Tibial nerve (tissue), 4 donors: ENCODE measurements around the gene CD37.
"Not testable (repeated sequence)": the region's sequence is repeated elsewhere in the genome, so short reads cannot be mapped to it uniquely, and the experiment has no call there.

Source experiments
- EP300 ChIP-seq, 2 donors: sonication (generic); formaldehyde crosslinking; IDR thresholded peaks; one replicate each; pipeline ENCODE4 v1.6.1; 2017; ENCODE audit warnings: antibody characterized with exemption in 2 of 2, mild to moderate bottlenecking in 1 of 2
- POLR2A ChIP-seq, 2 donors: fragments of 450-650 bp; IDR thresholded peaks; one replicate each; pipeline ENCODE4 v1.6.1; 2017; ENCODE audit warnings: antibody characterized with exemption in 2 of 2, mild to moderate bottlenecking in 2 of 2, moderate library complexity in 2 of 2
- TF ChIP-seq, protein P1 (sequence below), 5 experiments: fragments of 200-600 bp in 3 of 5; fragments of 450-650 bp in 2 of 5; sonication (generic) in 3 of 5; IDR thresholded peaks; one replicate each; pipeline ENCODE4 v1.5.1; 2016 to 2019; ENCODE audit warnings: antibody characterized with exemption in 5 of 5, mild to moderate bottlenecking in 3 of 5, moderate library complexity in 2 of 5

DNA sequence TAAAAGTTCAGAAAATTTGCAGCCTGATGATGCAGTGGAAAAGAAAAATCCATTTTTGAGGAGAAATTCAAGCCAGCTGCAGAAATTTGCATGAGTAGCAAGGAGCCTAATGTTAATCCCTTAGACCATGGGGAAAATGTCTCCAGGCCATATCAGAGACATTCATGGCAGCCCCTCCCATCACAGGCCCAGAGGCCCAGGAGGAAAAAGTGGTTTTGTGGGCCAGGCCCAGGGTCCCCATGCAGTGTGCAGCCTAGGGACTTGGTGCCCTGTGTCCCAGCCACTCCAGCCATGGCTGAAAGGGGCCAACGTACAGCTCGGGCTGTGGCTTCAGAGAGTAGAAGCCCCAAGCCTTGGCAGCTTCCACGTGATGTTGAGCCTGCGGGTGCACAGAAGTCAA lies 47.0 kb upstream of the CD37 start:
- TF ChIP-seq POLR2A, EP300 (IDR thresholded peaks at IDR 0.05): not testable (repeated sequence)
- TF ChIP-seq, protein P1, sequence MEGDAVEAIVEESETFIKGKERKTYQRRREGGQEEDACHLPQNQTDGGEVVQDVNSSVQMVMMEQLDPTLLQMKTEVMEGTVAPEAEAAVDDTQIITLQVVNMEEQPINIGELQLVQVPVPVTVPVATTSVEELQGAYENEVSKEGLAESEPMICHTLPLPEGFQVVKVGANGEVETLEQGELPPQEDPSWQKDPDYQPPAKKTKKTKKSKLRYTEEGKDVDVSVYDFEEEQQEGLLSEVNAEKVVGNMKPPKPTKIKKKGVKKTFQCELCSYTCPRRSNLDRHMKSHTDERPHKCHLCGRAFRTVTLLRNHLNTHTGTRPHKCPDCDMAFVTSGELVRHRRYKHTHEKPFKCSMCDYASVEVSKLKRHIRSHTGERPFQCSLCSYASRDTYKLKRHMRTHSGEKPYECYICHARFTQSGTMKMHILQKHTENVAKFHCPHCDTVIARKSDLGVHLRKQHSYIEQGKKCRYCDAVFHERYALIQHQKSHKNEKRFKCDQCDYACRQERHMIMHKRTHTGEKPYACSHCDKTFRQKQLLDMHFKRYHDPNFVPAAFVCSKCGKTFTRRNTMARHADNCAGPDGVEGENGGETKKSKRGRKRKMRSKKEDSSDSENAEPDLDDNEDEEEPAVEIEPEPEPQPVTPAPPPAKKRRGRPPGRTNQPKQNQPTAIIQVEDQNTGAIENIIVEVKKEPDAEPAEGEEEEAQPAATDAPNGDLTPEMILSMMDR (IDR thresholded peaks at IDR 0.05): not testable (repeated sequence)
